GM15510 (cell line): Measurements from ENCODE around the gene TSSK3.
A peak's percentile ranks its signal among the peaks of the same experiment; 100 is the strongest.

Experiments
- POLR2A ChIP-seq: IDR thresholded peaks from 3 replicates; pipeline ENCODE4 v1.6.1; 2011; ENCODE audit warnings: borderline replicate concordance; ENCODE audit not compliant: insufficient read length; ENCODE audit errors: extremely low read depth

Gene TSSK3

DNA sequence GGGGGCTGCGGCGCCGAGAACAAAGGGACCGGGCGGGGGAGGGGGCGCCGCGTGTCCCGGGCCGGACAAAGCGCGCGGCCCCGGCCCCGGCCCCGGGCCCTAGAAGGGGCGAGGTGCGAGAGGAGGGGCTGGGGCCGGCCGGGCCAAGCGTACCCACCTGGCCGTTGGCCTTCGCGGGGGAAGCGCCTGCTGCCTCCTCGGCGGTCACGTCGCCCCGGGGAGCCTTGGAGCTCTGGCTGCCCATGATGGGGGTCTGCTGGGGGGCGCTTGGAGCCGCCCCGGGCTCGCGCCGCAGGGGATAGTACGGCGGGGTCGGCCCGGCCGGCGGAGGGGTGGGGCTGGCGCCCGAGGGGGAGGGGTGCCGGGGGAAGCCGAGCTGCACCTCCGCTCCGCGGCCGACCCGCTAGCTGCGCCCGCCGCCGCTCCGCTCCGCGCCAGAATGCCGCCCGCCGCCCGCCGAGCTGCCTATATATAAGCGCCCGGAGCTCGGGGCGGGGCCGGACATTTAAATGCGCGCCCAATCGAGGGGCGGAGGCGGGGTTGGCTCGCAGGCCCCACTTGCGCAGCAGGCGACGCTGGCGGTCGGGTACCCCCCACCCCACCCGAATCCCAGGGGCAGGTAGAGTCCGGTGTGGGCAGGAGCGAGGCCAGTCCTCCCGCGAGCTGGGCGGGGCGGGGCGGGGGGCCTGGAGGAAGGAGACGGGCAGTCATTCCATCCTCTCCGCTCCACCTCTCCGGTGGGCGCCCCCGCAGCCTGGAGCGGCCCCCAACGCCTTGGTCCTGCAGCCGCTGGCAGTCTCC lies 26.3 kb upstream of the TSSK3 start, which contains the start of gene MARCKSL1:
Gene MARCKSL1 (minus strand): TSS at position 444 of the 801 bp plus-strand sequence. CDS start 200 bp downstream, at position 244.
- TF ChIP-seq POLR2A, result peak; percentile 100

DNA sequence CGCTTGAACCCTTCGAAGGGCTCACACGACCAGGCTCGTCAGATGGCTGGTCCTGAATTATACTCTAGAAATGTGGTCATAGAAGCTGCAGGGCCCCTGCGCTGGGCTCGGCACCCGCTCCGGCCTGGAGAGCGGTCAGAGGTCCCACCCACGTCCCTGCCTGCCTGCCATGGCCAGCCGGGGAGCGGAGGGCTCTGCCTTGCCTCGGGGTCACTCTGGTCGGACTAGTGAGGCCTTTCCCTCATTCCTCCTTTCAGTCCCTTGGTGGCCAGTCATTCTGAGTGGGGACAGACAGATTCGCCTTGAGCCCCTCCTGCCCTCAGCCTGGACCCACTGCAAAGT lies 25.8 kb upstream of the TSSK3 start:
- no peak for TF ChIP-seq POLR2A

DNA sequence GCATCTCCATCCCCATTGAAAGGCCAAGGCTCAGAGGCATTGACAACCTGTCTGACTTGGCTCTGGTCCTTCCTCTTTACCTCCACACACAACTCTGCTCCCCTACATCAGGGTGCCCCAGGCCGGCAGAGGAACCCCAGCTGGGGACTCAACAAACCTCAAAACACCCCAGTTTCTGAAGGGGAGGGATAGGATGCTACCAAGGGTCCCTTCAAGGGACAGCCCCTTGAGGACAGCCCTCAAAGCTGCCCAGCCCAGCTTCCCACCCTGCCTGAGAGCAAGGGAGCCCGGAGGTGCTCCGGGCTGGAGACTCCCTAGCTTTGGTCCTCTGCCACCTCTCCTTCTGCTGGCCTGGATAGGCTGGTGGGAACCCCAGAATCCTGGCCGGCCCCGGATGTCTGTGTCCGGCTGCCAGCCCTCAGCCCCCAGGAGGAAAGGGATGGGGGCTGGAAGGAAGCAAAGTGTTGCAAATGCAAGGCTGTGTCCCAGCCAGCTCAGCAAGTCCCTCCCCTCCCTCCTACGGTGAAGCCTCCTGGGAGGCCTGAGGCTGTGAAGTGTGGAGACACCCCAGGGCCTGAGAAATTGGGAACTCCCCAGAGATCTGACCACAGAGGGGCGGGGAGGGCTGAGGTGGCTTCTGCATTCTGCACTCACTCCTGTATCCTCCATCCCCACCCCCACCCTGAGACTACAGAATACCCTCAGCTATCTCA lies 25.2 kb upstream of the TSSK3 start:
- no peak for TF ChIP-seq POLR2A

DNA sequence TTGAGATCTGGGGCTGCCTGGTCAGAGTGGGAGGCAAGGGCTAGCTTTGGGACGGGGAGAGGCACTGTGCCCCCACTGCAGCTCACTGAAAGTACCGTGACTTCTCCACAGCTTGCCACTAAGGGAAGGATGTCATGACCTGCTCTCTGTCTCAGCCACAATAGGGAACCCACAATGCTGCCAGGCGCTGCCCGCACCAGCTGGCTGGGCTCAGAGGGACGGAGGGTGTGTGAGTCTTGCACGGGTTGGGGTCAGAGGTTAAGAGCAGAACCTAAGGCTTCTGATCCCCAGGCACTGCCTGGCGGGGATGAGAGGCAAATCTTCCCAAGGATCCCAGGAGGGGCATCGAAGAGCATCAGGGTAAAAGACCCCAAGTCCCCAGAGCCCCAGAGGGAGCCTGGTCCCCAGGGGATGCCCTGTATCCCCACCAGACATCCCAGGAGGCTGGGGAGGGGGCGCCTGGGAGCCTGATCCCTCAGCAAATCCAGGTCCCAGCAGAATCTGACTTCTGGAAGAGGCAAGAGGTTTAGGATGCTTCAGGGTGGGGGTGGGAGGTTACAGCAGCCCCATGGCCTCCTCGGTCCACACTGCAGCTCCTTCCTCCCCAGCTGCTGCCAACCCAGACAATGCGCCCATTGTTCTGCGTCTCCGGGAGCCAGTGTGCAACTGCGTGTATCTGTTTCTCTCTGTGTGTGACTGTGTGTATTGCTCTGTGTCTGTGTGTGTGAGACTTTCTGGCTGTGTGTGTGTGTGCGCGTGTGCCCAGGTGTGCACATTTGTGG lies 24.3 kb upstream of the TSSK3 start:
- no peak for TF ChIP-seq POLR2A

DNA sequence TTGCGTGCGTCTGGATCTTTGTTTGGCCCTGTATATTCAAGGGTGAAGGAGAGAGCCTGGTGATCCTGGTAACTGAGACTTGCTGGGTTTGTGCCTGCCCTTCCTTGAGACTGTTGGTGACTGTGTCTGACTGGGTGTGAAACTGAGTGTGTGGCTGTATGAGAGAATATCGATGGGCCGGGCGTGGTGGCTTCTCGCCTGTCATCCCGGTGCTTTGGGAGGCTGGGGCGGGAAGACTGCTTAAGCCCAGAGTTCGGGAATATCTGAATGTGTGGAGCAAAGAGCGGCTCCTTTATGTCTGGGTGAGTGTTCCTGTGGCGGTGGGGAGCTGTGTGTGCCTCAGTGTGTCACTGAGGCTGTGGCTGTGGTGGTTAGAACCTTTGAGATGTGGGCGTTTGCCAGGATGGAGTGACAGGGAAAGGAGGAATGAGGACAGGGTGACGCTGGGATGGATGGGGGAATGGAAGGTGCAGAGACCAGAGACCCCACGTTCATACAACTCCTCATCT lies 23.6 kb upstream of the TSSK3 start:
- no peak for TF ChIP-seq POLR2A

DNA sequence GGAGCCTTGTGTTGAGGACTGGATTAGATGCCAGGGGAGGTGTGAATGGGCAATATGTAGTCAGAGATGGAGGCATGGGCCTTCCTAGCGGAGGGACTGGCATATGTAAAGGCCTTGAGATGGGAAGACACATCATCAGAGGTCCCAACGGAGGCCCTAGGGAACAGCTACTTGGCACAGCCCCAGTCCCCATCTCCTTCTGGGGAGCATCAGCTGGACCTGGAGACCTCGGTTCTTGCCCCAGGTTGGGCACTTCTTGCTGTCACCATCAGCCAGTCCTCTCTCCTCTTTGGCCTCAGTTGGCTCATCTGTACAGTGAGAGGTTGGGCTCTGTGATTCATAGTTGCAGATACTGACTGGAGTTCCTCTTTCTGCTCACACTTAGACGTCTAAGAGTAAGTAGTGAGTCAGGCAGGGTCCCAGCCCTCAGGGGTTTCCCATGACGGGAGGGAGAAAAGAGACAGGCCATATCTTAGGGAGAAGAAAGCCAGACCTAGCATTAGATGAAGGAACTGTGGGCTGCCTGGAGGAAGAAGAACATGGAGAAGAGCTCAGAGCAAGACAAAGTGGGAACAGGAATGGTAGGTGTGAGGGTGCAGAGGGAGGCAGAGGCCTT lies 22.9 kb upstream of the TSSK3 start:
- no peak for TF ChIP-seq POLR2A

DNA sequence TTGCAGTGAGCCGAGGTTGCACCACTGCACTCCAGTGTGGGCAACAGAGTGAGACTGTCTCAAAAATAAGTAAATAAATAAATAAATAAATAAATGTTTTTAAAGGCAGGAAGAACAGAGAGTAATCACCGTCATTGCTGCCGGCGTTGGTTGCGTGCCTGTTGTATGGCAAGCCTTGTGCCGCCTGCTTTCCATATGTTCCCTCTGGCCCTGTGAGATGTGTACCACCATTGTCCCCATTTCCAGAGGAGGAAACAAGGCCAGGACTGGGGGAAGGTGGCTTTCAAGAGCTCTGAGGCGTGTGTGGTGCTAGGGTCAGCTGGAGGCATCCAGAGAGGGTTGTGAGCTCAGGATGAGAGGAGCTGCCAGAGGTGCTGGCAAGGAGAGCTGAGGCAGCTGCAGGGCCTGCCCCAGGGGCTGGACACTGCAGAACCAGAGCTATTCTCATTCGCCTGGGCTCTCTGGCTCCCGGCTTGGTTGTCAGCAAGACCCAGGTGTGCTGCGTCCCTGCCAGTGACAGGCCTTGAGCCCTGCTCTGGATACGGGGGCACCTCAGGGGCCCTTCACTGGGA lies 21.1 kb upstream of the TSSK3 start:
- TF ChIP-seq POLR2A, result no peak

DNA sequence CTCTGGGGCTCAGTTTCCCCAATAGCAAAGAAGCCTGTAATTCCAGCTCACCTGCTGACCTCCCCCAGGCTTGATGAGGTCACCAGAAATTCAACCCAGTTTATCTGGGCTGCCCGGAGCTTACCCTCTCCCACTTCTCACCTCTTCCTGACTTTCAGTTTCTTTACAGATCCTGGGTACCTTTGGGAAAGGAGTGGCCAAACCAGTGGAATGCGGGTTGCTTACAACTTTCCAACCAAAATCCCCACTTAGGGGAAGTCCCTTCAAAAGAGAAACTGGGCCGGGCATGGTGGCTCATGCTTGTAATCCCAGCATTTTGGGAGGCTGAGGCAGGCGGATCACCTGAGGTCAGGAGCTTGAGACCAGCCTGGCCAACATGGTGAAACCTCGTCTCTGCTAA lies 20.4 kb upstream of the TSSK3 start:
- no peak for TF ChIP-seq POLR2A

DNA sequence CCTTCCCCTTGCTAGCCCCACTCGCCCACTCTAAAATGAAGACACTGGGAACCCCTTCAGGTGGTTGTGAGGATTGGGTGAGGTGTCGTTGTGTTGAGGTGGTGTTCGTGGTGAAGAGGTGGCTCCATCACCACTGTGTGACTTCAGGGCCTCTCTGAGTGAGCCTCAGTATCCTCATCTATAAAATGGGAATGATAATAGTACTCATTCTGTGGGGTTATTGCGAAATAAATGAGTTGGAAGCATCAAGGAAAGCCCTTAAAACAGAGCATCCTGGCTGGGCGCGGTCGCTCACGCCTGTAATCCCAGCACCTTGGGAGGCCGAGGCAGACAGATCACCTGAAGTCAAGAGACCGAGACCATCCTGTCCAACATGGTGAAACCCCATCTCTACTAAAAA lies 19.6 kb upstream of the TSSK3 start:
- no peak for TF ChIP-seq POLR2A

DNA sequence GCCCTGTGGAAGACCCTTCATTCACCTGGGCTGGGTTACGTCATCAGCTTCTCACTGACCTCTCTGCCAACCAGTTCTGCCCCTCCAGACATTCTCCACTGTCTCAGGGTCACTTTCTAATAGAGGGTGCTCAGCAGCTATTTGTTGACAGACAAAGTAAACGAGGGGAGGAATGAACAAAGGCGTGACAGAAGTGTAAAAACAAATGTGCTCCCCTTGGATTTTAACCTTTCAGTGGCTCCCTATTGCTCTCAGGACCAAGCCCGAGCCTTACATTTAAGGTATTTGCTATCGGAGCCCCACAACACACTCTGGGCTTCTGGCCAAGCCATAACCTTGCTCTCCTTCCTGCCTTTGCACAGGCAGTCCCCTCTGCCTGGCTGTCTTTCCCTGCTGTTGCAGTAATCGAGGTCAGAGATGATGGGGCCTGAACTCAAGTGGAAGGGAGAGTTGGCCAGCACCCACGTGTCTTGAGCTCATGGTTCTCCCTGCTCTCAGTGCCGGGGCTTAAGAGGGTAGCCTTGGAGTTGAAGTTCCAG lies 17.0 kb upstream of the TSSK3 start:
- TF ChIP-seq POLR2A, result no peak

DNA sequence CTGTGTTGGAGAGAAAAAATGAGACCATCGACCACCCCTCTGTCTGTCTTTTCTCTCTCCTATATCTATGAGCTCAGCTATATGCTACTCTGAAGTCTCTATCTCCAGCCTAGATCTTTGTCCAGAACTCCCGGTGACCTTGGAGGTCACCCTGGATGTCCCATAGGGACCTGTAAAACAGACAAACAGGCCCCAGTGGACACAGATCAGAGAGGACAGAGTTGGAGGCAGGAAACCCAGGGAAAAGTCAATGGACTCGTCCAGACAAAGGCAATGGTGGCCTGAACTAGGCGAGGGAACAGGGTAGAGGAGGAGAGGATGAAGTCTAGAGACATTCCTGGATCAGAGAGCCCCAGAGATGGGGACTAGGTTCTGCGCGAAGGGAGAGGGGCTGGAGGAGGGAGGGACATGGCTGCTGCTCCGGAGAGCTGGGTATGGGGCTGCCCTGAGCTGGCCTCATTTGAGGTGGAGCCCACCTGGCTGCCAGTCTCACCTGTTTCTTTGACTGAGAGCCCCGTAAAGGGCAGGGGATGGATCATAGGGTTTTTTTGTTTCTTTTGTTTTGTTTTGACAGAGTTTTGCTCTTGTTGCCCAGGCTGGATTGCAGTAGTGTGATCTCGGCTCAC lies 15.7 kb upstream of the TSSK3 start:
- no peak for TF ChIP-seq POLR2A

DNA sequence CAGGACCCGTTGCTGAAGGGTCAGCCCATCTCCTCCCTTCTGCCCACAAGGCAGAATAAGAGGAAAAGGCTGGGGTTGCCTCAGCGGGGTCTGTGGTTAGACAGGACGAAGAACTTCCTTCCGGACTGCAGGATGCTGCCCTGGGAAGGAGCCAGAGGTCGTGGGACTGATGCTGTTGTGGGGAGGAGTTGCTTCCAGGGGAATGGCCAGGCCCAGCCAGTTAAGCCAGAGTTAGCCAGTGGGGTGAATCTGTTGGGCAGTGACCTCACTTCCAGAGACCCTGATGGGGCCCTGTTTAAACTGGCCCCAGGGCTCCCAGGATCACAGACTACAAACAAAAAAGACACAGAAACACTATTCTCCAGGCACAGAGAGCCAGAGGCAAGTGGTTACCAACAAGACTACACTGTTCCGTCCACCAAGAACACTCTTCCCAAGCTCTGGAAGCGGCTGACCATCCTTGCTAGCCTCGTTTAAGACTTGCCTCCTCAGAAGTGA lies 13.1 kb upstream of the TSSK3 start:
- no peak for TF ChIP-seq POLR2A

DNA sequence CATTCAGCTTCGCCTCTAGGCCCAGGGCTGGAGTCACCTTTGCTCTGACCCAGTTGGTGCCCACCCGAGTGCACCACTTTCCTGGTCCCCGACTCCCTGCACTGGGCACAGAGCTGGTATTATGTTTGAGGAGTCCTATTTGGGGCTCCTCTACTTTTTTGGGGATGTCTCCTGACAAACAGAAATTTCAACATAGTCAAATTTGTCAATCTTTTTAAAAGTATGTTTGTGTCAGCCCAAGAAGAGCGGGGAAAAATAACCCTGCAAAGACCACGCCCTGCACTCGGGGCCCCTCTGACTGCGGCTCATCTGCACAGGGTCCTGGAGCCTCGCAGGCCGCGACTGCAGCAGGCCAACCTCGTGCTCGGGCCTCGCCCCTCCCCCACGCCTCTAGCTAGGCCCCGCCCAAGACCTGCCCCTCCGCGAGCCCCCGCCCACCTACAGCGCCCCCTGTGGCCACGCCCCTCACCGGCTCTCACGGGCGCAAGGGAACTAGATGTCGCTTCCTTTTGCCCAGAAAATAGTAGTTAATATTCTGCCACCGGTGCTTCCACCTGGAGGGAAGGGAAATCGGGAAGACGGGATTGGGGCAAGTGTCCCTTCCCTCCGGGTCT lies 11.4 kb upstream of the TSSK3 start:
- TF ChIP-seq POLR2A, result no peak

DNA sequence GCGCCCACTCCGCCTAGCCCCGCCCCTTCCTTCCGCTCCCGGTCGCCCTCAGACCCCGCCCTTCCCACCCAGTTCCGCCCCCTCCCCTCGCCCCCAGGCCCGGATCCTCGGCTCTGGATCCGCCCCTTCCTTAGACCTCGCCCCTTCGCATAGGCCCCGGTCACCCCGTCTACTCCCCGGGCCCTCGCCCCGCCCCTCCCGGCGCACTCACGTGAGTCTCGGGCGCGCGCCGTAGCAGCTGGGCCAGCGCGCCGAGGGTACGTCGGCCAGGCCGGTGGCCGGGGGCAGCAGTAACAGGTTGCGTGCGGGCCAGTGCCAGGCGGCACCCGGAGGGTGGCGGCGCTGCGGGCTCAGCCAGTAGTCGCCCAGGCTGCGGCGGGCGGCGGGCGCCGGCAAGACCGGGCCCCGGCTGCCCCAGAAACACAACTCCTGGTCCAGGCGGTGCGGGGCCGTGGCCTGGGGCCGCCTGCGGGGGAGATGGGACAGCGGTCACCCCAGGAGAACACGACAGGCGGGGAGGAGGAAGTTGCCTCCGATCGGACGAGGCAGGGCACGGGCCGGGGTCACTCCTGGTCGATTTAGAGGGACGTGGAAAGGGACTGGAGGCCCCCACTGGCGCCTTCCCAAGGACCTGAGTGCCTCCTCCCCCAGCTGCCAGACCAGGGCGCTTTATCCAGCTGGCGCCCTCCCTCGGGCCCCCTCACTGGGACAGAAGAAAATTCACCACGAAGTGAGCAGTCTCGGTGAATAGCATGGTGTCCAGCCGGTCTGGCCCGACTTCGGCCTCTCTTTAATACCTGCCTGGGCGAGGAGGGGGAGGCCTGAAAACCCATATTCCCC lies 10.7 kb upstream of the TSSK3 start:
- peak; percentile 74 for TF ChIP-seq POLR2A
